DOHH2 (cell line): Measurements from ENCODE around the gene ANKMY1.

Source experiments
- EZH2phosphoT487 ChIP-seq: fragments of 200-600 bp; sonication (generic); IDR thresholded peaks from 2 replicates; pipeline ENCODE4 v1.6.1; 2017; ENCODE audit warnings: borderline replicate concordance, mild to moderate bottlenecking, antibody characterized with exemption, low read length, moderate library complexity, mixed read lengths
- TF ChIP-seq, protein P1 (sequence below): fragments of 200-600 bp; sonication (generic); IDR thresholded peaks from one replicate; pipeline ENCODE4 v1.5.1; 2014; ENCODE audit warnings: antibody characterized with exemption, mild to moderate bottlenecking, low read depth, low read length; ENCODE audit not compliant: poor library complexity, severe bottlenecking

- TF ChIP-seq, protein P1, sequence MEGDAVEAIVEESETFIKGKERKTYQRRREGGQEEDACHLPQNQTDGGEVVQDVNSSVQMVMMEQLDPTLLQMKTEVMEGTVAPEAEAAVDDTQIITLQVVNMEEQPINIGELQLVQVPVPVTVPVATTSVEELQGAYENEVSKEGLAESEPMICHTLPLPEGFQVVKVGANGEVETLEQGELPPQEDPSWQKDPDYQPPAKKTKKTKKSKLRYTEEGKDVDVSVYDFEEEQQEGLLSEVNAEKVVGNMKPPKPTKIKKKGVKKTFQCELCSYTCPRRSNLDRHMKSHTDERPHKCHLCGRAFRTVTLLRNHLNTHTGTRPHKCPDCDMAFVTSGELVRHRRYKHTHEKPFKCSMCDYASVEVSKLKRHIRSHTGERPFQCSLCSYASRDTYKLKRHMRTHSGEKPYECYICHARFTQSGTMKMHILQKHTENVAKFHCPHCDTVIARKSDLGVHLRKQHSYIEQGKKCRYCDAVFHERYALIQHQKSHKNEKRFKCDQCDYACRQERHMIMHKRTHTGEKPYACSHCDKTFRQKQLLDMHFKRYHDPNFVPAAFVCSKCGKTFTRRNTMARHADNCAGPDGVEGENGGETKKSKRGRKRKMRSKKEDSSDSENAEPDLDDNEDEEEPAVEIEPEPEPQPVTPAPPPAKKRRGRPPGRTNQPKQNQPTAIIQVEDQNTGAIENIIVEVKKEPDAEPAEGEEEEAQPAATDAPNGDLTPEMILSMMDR, result no peak
- TF ChIP-seq EZH2phosphoT487, result no peak
These were observed 35.4 kb upstream of the ANKMY1 start for GRCh38 chr2:240593026-240593702.
